SHP77 treated with DMSO at 0.1 percent for 48 hours (cell line): ENCODE measurements around the gene PRKCD.

Experiments used
- DNase-seq: peaks from one replicate; lab custom pipeline; 2025; lab: John Stamatoyannopoulos, UW

The PRKCD gene

DNA sequence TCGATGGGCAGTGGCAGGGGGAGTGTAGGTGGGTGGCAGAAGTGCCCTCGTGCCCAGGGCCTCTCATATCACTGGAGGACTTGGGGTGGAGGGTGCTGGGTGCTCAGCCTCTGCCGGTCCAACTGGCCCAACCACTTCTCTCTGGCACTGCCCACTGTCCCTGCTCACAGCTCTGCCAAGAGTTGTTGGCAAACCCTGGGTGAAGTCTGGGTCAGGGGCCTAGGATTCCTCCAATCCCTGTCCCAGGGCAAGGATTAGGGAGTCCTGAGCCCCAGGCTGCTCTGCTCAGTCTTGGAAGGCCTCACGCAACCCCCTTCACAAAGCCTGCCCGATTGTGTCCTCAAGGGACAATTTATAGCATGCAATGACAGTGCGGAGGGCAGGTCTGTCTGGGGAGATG lies 5.2 kb upstream of the PRKCD start:
- no peak for DNase-seq

- no peak for DNase-seq
Measured at GRCh38 chr3:53156368-53156834, 4.6 kb upstream of the PRKCD start.

DNA sequence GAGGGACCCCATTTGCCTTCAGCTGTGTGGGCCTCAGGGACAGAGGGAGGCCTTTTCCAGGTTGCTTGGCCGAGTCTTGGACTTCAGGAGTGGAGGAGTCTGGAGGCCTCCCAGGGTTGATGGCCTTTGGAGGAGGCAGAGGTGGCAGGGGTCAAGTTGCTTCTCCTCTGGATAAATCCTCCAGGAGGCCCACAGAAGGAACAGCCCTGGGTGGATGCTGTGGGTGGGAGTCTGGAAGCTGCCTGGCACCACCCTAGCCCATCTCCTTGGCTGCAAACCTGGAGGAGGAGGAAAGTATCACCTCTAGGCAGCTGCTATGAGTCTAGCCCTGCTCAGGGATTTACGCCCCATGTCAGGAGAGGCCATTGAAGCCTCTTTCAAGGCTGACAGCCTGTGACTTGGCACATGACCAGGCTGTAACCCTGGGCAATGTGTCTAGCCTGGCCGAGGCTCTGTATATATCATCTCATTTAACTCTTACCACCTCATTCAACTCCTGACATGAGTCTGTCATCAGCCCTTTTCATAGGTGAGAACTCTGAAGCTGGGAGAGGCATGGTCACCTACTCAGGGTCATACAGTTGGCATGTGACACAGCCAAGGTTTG lies 2.9 kb upstream of the PRKCD start:
- DNase-seq, result no peak

- no peak for DNase-seq
Measured at GRCh38 chr3:53158765-53159155, 2.2 kb upstream of the PRKCD start.

GRCh38 chr3:53159156-53160060 lies 1.6 kb upstream of the PRKCD start:
- DNase-seq, result no peak

GRCh38 chr3:53160061-53160659 lies 849 bp upstream of the PRKCD start:
- DNase-seq, result no peak

GRCh38 chr3:53161450-53161819 lies 426 bp downstream of the PRKCD start:
- no peak for DNase-seq

DNA sequence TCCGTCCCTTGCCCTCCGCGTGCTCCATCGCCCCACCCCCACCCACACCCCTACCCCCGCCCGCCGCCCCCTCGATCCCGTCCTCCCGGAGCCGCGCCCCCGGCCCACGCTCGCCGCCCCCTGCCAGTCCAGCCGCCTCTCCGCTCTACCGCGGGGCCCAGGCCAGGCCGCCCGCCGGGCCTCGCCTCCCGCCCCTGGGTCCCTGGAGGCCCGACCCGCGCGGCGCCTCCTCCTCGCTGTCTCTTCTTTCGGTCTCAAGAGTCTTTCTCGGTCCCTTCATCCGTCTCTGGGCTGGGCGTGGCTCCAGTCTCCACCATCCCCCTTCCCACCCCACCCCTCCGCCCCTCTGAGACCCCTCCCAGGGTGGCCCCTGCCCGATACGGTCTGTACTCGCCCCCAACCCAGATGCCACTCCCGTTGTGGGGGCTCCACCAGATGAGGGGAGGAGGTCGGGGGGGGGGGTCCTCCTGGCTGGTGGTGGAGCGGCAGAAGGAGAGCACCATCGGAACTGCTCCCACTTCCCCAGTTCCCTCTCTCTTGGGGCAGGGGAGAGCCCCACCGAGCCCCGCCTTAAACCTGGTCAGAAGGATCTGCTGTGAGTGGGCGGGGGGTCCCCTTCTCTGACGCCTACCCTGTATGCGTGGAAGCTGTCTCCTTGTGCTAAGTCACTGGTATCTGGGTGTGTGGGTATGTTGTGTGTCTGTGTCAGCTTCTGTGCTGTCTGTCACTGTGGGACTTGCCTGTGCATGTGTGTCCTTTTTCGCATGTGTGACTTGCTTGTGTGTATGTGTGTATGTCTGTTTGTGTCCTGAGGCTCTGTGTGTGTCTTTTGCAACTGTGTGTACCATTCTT lies 1.0 kb downstream of the PRKCD start:
- no peak for DNase-seq

- DNase-seq, result no peak
Measured at GRCh38 chr3:53162672-53163443, 1.8 kb downstream of the PRKCD start.

DNA sequence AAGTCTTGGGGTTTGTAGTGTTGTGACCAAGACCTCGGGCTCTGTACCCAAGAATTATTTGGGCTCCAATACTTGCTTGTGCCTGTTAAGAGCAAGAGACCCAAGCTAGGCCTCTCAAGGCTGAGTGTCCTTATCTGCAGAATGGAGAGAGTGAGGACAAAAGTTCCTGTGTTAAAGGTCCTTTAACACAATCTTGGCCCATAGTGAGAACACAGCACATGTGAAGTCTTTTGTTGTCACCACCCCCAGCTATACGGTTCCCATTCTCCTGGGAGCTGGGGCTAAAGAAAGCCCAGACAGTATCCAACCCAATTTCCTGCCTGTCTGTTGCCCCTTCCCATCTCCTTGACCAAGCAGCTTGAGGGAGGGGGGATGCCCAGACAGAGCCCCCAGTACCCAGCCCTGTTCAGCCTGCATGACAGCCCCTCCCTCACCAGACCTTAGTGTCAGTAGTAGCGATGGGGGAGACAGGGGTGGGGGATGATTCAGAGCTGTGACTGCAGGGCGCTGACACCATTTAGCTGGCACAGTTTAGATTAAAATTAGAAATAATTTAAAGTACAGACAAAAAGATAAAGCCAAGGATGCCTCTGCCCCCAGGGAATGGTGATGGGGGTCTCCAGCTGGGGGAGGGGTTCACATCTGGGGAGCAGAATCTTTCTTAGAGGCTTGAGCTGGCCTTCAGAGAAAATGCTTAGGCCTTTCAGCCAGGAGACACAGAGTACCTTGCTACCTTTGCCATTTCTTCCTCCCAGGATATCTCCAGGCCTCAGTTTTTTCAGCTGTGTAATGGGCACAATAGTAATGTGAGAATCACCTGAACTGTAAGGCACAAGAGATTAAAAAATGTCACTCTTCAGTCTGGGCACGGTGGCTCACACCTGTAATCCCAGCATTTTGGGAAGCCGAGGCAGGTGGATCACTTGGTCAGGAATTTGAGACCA lies 2.7 kb downstream of the PRKCD start:
- DNase-seq, result no peak

DNA sequence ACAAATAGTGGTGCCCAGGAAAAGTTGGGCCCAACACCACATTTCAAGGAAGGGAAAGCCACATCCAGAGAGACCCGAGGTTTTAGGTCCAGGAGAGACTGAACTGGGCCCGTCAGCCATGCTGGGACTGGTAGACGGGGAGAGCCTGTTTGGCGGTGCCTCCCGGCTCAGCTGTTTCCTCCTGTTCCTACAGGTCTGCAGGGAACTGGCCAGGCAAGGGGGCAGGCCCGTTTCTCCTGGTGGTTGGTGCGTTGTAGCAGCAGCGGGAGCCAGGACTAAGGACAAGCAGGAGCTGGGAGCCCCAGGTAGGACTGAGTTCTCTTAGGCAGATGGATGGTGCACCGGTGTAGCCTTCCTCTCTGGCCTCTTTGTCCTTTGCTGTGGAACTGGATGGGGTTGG lies 3.9 kb downstream of the PRKCD start:
- DNase-seq, result no peak

DNA sequence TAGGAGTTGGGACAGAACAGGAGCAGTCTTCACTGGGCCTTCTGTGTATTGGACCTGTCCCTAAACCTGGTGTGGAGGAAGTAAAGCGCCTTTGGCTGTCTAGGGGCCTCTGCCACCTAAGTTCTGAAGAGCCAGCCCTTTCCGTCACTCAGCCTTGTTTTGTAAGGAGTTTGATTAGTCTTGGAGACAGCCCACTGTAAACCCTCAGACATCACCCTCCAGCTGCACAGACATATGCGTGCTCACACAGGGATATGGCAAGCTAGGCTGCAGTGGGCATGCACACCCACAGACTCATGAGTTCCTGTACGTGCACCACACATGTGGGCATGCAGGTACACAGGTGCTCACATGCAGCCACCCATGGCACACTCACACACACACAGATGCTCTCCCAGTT lies 5.2 kb downstream of the PRKCD start:
- no peak for DNase-seq

DNA sequence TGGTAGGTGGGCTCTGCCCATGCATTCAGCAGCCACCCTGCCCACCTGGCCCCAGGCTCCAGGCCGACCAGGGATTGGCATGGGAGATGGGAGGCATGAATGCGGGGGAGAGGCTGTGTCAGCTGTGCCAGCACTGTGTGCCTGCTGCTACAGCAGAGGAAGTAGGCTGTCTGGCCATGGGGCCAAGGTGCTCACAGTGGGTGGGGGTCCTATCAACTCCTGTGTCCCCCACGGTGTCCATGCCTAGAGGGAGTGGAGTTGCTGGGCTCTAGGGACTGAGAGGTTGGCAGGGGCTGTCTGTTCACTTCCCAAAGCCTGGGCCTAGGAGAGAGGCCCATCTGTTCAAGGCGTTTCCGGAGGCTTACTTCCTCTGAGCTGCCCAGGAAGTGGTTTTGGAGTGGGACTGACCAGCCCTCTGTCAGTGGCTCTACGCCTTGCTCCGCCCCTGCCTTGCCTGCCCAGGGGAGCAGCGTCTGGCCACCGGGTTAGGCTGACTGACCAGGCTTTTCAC lies 5.8 kb downstream of the PRKCD start:
- no peak for DNase-seq

- no peak for DNase-seq
Measured at GRCh38 chr3:53167418-53168174, 6.6 kb downstream of the PRKCD start.

- no peak for DNase-seq
Measured at GRCh38 chr3:53168175-53168923, 7.3 kb downstream of the PRKCD start.

- DNase-seq, result no peak
Measured at GRCh38 chr3:53169045-53169831, 8.2 kb downstream of the PRKCD start.

DNA sequence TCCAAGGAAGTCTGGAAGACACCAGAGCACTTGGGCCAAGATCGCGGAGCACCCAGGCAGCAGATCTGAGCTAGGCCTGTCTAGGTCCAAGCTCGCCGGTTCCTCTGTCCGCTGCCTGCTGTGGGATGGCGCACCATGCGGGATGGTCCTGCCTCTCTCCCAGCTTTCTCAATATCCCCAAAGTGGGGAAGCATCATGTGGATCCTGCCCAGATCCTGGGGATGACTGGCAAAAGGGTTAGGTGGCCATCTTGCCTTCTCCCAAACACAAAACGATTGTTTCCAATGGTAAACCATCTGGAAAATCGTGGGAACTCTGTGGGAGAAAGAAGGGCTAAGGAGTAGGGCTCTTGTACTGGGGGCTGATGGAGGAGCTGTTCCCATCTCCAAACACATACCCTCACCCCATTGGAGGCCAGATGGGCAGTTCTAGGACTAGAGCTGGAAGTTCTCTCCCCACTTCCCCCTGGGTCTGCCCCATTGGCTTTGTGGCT lies 8.9 kb downstream of the PRKCD start:
- DNase-seq, result no peak
